Uterus (tissue), 2 donors: ENCODE results near the gene ABCA2.

Source experiments
- POLR2A ChIP-seq, 2 donors: fragments of 450-650 bp; IDR thresholded peaks; one replicate each; pipeline ENCODE4 v1.6.1; 2016; ENCODE audit warnings: antibody characterized with exemption in 2 of 2, mild to moderate bottlenecking in 1 of 2, moderate library complexity in 1 of 2
- TF ChIP-seq, protein P1 (sequence below), 4 experiments: fragments of 200-600 bp in 2 of 4; fragments of 450-650 bp in 2 of 4; sonication (generic) in 2 of 4; IDR thresholded peaks; one replicate each; pipeline ENCODE4 v1.5.1; 2016 to 2019; ENCODE audit warnings: antibody characterized with exemption in 4 of 4, mild to moderate bottlenecking in 2 of 4, moderate library complexity in 1 of 4

DNA sequence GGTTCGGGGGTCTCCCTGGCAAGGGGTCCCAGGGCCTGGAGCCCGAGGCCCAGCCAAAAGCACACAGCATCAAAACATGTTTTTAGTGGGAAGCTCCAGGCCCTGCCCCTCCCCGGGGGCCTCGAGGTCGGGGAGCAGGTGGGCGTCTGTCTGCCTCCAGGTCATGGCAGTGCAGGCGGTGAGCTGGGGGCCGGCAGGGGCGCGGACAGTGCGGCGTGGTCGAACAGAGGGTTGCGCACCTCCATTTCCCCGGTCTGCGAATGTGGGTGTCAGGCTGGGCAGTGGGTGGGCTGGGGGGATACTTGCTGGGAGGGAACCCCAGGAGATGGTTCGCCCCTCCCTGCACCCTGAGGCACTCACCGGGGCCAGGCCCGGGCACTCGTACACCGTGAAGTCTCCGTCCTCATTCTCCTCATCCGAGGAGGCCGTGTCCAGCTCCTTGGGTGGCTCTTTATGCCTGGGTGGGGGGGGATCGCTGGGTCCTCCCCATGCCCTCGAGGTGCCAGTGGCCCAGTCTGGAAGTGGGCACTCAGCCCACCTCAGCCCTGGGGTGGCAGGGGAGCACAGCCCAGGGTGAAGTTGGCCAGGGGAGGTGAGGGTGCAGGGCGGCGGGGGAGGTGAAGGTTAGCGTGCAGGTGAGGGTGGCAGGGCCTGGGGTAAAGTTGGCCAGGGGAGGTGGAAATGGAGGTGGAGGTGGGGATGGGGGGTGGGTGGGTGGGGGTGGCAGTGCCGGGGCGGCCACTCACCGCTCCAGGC, 11.8 kb upstream of the ABCA2 start:
- TF ChIP-seq, protein P1, sequence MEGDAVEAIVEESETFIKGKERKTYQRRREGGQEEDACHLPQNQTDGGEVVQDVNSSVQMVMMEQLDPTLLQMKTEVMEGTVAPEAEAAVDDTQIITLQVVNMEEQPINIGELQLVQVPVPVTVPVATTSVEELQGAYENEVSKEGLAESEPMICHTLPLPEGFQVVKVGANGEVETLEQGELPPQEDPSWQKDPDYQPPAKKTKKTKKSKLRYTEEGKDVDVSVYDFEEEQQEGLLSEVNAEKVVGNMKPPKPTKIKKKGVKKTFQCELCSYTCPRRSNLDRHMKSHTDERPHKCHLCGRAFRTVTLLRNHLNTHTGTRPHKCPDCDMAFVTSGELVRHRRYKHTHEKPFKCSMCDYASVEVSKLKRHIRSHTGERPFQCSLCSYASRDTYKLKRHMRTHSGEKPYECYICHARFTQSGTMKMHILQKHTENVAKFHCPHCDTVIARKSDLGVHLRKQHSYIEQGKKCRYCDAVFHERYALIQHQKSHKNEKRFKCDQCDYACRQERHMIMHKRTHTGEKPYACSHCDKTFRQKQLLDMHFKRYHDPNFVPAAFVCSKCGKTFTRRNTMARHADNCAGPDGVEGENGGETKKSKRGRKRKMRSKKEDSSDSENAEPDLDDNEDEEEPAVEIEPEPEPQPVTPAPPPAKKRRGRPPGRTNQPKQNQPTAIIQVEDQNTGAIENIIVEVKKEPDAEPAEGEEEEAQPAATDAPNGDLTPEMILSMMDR (IDR thresholded peaks at IDR 0.05), result no peak
- TF ChIP-seq POLR2A (IDR thresholded peaks at IDR 0.05), result no peak
